ENCODE measurements around the gene CCDC149. TPM values are rescaled to one million over a fixed set of nuclear protein-coding genes. Genes with fewer than 3 reads are reported as not detected.

The CCDC149 gene
- total RNA-seq, 4 donors from 2014 or later, result 0.91 to 13.9 (median 5.7) TPM

DNA sequence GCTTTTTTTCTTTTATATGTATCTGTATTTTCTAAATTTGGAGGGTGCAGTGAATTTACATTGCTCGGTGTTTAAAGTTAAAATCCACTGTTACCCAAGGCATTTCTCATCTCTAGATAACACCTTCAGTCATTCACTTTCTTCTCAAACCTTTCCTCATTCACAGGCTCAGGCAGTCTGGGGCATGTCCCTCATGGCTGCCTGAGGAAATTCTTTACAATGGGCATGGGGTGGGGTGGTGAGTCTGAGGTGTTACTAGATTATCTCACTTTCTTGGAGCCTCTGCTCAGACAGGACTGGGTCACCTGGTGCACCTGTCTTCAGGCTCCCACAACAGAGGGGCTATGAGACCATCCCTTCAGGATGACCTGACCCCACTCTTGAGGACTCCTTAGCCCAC is 17.4 kb downstream of the CCDC149 start:
- intact Hi-C loops (cut with DNase I), result no loop called here
- WGBS, 2 donors, result 10 to 42% methylated on average over 1 of the region's 1 CpG
- DNase-seq, result no peak

GRCh38 chr4:24894846-24895245 is 18.0 kb downstream of the CCDC149 start:
- Histone ChIP-seq H3K27me3 (no peaks in the 10 kb centered on the region), H3K4me1 (peaks cover 0 to 13% (median 0%) of the 10 kb centered on the region in 3 donors), H3K9me3 (no peaks in the 10 kb centered on the region), H3K4me3 (no peak overlapping the region), H3K27ac (no peak overlapping the region), H3K36me3 (no peaks in the 10 kb centered on the region)
- 70 to 87% methylated on average over 9 of the region's 9 CpGs for WGBS, 2 donors
- no peak for DNase-seq
- no peak for TF ChIP-seq POLR2A (IDR thresholded peaks at IDR 0.05)
- TF ChIP-seq CTCF (IDR thresholded peaks at IDR 0.05), result no peak
- intact Hi-C loops (cut with DNase I), result no loop called here

More for the DNA sequence above, 17.4 kb downstream of the CCDC149 start:
- H3K9me3 ChIP-seq, result no peaks in the 10 kb centered on the region
- TF ChIP-seq CTCF (IDR thresholded peaks at IDR 0.05) (no peak), POLR2A (IDR thresholded peaks at IDR 0.05) (no peak)
- no peaks in the 10 kb centered on the region for H3K27me3 ChIP-seq
- H3K36me3 ChIP-seq, result no peaks in the 10 kb centered on the region
- H3K27ac ChIP-seq, result no peak overlapping the region
- H3K4me1 ChIP-seq, result peaks cover 0 to 13% (median 0%) of the 10 kb centered on the region in 3 donors
- no peak overlapping the region for H3K4me3 ChIP-seq

GRCh38 chr4:24894243-24894642 is 18.6 kb downstream of the CCDC149 start:
- no peak for DNase-seq
- intact Hi-C loops (cut with DNase I), result no loop called here
- 44 to 67% methylated on average over 1 of the region's 1 CpG for WGBS, 2 donors

GRCh38 chr4:24892778-24893177 is 20.1 kb downstream of the CCDC149 start:
- no peak for TF ChIP-seq POLR2A (IDR thresholded peaks at IDR 0.05)
- TF ChIP-seq CTCF (IDR thresholded peaks at IDR 0.05), result no peak
- no peak for DNase-seq
- intact Hi-C loops (cut with DNase I), result no loop called here
- Histone ChIP-seq H3K27me3 (no peaks in the 10 kb centered on the region), H3K4me3 (no peak overlapping the region), H3K27ac (no peak overlapping the region), H3K9me3 (no peaks in the 10 kb centered on the region), H3K36me3 (no peaks in the 10 kb centered on the region), H3K4me1 (peaks cover 0 to 13% (median 0%) of the 10 kb centered on the region in 3 donors)
- WGBS, 2 donors, result 86 to 96% methylated on average over 2 of the region's 2 CpGs

More at GRCh38 chr4:24894243-24894642, 18.6 kb downstream of the CCDC149 start:
- Histone ChIP-seq H3K27ac (no peak overlapping the region), H3K4me1 (peaks cover 0 to 13% (median 0%) of the 10 kb centered on the region in 3 donors), H3K27me3 (no peaks in the 10 kb centered on the region), H3K9me3 (no peaks in the 10 kb centered on the region), H3K36me3 (no peaks in the 10 kb centered on the region), H3K4me3 (no peak overlapping the region)
- TF ChIP-seq CTCF (IDR thresholded peaks at IDR 0.05) (no peak), POLR2A (IDR thresholded peaks at IDR 0.05) (no peak)

GRCh38 chr4:24892278-24892677 is 20.6 kb downstream of the CCDC149 start:
- Histone ChIP-seq H3K27me3 (no peaks in the 10 kb centered on the region), H3K9me3 (no peaks in the 10 kb centered on the region), H3K4me1 (peaks cover 0 to 13% (median 0%) of the 10 kb centered on the region in 3 donors), H3K4me3 (no peak overlapping the region), H3K27ac (no peak overlapping the region), H3K36me3 (no peaks in the 10 kb centered on the region)
- 95 to 100% methylated on average over 2 of the region's 2 CpGs for WGBS, 2 donors
- no peak for DNase-seq
- no peak for TF ChIP-seq CTCF (IDR thresholded peaks at IDR 0.05)
- no peak for TF ChIP-seq POLR2A (IDR thresholded peaks at IDR 0.05)
- intact Hi-C loops (cut with DNase I), result no loop called here
